Measurements from ENCODE around the gene ZNF823. TPM values are rescaled to one million over a fixed set of nuclear protein-coding genes. Genes with fewer than 3 reads are reported as not detected.

The ZNF823 gene
- total and polyA plus RNA-seq, 4 donors, result 2.4 to 6.4 (median 3.1) TPM

DNA sequence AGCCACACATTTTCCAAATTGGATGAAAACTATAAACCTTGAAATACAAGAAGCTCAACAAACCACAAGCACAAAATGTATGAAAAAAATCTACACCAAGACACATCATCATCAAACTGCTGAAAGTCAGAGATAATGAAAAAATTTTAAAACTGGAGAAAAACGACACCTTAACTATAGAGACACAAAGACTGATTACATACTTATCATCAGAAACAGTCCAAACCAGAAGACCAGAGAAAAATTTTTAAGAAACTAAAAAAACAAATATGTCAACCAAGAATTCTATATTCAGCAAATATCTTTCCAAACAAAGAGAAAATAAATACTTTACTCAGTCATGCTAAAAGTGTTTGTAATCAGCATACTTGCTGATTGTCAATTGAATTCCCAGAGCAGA, 8.5 kb upstream of the ZNF823 start:
- Histone ChIP-seq H3K4me1 (ENCODE audit: control insufficient read depth in 4 of 4, insufficient read depth in 4 of 4, low read length in 3 of 4) (no peaks in the 10 kb centered on the region), H3K9ac (ENCODE audit: low read depth in 1 of 2, low read length in 2 of 2) (no peak overlapping the region), H3K9me3 (ENCODE audit: control insufficient read depth in 4 of 4, low read length in 3 of 4) (peaks cover 0 to 7% (median 4%) of the 10 kb centered on the region in 4 donors), H3K27ac (ENCODE audit: low read depth in 1 of 2, low read length in 2 of 2) (no peak overlapping the region), H3K4me3 (ENCODE audit: low read depth in 1 of 3, low read length in 3 of 3) (no peak overlapping the region), H3K27me3 (ENCODE audit: control insufficient read depth in 4 of 4, insufficient read depth in 4 of 4, low read length in 3 of 4) (no peaks in the 10 kb centered on the region), H3K36me3 (ENCODE audit: control insufficient read depth in 4 of 4, insufficient read depth in 3 of 4, low read depth in 1 of 4, low read length in 3 of 4) (no peaks in the 10 kb centered on the region)
- 47% methylated on average over 1 of the region's 1 CpG for WGBS
- TF ChIP-seq CTCF (IDR thresholded peaks at IDR 0.05; ENCODE audit: low read depth, low read length, missing input control) (no peak), JUND (IDR thresholded peaks at IDR 0.05) (no peak), HNF4G (IDR thresholded peaks at IDR 0.05) (no peak), YY1 (IDR thresholded peaks at IDR 0.05) (no peak), FOXA2 (IDR thresholded peaks at IDR 0.05) (no peak), EGR1 (IDR thresholded peaks at IDR 0.05; ENCODE audit: low read depth in 2 of 2) (no peak), TAF1 (conservative IDR thresholded peaks at IDR 0.05) (no peak), SP1 (IDR thresholded peaks at IDR 0.05) (no peak), GABPA (IDR thresholded peaks at IDR 0.05 in 1 of 2, conservative IDR thresholded peaks at IDR 0.05 in 1 of 2) (no peak), HNF4A (conservative IDR thresholded peaks at IDR 0.05) (no peak), RAD21 (IDR thresholded peaks at IDR 0.05) (no peak), NR2F2 (IDR thresholded peaks at IDR 0.05) (no peak)
- TF ChIP-seq, protein P1, sequence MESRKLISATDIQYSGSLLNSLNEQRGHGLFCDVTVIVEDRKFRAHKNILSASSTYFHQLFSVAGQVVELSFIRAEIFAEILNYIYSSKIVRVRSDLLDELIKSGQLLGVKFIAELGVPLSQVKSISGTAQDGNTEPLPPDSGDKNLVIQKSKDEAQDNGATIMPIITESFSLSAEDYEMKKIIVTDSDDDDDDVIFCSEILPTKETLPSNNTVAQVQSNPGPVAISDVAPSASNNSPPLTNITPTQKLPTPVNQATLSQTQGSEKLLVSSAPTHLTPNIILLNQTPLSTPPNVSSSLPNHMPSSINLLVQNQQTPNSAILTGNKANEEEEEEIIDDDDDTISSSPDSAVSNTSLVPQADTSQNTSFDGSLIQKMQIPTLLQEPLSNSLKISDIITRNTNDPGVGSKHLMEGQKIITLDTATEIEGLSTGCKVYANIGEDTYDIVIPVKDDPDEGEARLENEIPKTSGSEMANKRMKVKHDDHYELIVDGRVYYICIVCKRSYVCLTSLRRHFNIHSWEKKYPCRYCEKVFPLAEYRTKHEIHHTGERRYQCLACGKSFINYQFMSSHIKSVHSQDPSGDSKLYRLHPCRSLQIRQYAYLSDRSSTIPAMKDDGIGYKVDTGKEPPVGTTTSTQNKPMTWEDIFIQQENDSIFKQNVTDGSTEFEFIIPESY (IDR thresholded peaks at IDR 0.05), result no peak
- TF ChIP-seq, protein P2, sequence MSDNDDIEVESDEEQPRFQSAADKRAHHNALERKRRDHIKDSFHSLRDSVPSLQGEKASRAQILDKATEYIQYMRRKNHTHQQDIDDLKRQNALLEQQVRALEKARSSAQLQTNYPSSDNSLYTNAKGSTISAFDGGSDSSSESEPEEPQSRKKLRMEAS (IDR thresholded peaks at IDR 0.05), result no peak
- TF ChIP-seq, protein P3, sequence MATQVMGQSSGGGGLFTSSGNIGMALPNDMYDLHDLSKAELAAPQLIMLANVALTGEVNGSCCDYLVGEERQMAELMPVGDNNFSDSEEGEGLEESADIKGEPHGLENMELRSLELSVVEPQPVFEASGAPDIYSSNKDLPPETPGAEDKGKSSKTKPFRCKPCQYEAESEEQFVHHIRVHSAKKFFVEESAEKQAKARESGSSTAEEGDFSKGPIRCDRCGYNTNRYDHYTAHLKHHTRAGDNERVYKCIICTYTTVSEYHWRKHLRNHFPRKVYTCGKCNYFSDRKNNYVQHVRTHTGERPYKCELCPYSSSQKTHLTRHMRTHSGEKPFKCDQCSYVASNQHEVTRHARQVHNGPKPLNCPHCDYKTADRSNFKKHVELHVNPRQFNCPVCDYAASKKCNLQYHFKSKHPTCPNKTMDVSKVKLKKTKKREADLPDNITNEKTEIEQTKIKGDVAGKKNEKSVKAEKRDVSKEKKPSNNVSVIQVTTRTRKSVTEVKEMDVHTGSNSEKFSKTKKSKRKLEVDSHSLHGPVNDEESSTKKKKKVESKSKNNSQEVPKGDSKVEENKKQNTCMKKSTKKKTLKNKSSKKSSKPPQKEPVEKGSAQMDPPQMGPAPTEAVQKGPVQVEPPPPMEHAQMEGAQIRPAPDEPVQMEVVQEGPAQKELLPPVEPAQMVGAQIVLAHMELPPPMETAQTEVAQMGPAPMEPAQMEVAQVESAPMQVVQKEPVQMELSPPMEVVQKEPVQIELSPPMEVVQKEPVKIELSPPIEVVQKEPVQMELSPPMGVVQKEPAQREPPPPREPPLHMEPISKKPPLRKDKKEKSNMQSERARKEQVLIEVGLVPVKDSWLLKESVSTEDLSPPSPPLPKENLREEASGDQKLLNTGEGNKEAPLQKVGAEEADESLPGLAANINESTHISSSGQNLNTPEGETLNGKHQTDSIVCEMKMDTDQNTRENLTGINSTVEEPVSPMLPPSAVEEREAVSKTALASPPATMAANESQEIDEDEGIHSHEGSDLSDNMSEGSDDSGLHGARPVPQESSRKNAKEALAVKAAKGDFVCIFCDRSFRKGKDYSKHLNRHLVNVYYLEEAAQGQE (IDR thresholded peaks at IDR 0.05), result no peak
- no peak for DNase-seq (ENCODE audit: low spot score)

GRCh38 chr19:11745869-11746268, 7.1 kb upstream of the ZNF823 start:
- no peaks in the 10 kb centered on the region for H3K36me3 ChIP-seq (ENCODE audit: control insufficient read depth in 4 of 4, insufficient read depth in 3 of 4, low read depth in 1 of 4, low read length in 3 of 4)
- H3K27ac ChIP-seq (ENCODE audit: low read depth in 1 of 2, low read length in 2 of 2), result no peak overlapping the region
- H3K4me1 ChIP-seq (ENCODE audit: control insufficient read depth in 4 of 4, insufficient read depth in 4 of 4, low read length in 3 of 4), result no peaks in the 10 kb centered on the region
- H3K9me3 ChIP-seq (ENCODE audit: control insufficient read depth in 4 of 4, low read length in 3 of 4), result peaks cover 0 to 5% (median 3%) of the 10 kb centered on the region in 4 donors
- DNase-seq (ENCODE audit: low spot score), result no peak
- no peaks in the 10 kb centered on the region for H3K27me3 ChIP-seq (ENCODE audit: control insufficient read depth in 4 of 4, insufficient read depth in 4 of 4, low read length in 3 of 4)
- no peak overlapping the region for H3K9ac ChIP-seq (ENCODE audit: low read depth in 1 of 2, low read length in 2 of 2)
- TF ChIP-seq YY1 (IDR thresholded peaks at IDR 0.05) (no peak), HNF4A (conservative IDR thresholded peaks at IDR 0.05) (no peak), EGR1 (IDR thresholded peaks at IDR 0.05; ENCODE audit: low read depth in 2 of 2) (no peak), FOXA1 (IDR thresholded peaks at IDR 0.05) (no peak), GABPA (IDR thresholded peaks at IDR 0.05 in 1 of 2, conservative IDR thresholded peaks at IDR 0.05 in 1 of 2) (no peak), TAF1 (conservative IDR thresholded peaks at IDR 0.05) (no peak), RXRA (IDR thresholded peaks at IDR 0.05) (no peak), JUND (IDR thresholded peaks at IDR 0.05) (no peak), HNF4G (IDR thresholded peaks at IDR 0.05) (no peak), FOXA2 (IDR thresholded peaks at IDR 0.05) (no peak)
- TF ChIP-seq, protein P2 (IDR thresholded peaks at IDR 0.05), result no peak
- TF ChIP-seq, protein P3 (IDR thresholded peaks at IDR 0.05), result no peak
- no peak overlapping the region for H3K4me3 ChIP-seq (ENCODE audit: low read depth in 1 of 3, low read length in 3 of 3)
